Epithelial cell of proximal tubule (primary cell): ENCODE measurements around the gene TFB1M. TPM values are rescaled to one million over a fixed set of nuclear protein-coding genes. Genes with fewer than 3 reads are reported as not detected.
"Not testable (repeated sequence)": the region's sequence is repeated elsewhere in the genome, so short reads cannot be mapped to it uniquely, and the experiment has no call there.

Source experiments
- DNase-seq: peaks from one replicate; pipeline ENCODE4 v3.0.0-alpha.2; 2011; ENCODE audit warnings: low read depth
- H3K4me3 ChIP-seq: 2 replicates; pipeline ENCODE4 v1.5.1; 2011; ENCODE audit warnings: low read depth, mild to moderate bottlenecking, low read length
- CTCF ChIP-seq: conservative IDR thresholded peaks from 2 replicates; pipeline ENCODE4 v1.5.1; 2012; ENCODE audit warnings: low read depth, mild to moderate bottlenecking, low read length
- total RNA-seq: library from RNA; depleted of rRNA; stranded (reverse); fragments of >200 nt; gene quantifications from 2 replicates; pipeline ENCODE4 v1.2.3, GENCODE V29; 2015

Gene TFB1M
- total RNA-seq: 19.3 and 27.5 TPM in 2 replicates

DNA sequence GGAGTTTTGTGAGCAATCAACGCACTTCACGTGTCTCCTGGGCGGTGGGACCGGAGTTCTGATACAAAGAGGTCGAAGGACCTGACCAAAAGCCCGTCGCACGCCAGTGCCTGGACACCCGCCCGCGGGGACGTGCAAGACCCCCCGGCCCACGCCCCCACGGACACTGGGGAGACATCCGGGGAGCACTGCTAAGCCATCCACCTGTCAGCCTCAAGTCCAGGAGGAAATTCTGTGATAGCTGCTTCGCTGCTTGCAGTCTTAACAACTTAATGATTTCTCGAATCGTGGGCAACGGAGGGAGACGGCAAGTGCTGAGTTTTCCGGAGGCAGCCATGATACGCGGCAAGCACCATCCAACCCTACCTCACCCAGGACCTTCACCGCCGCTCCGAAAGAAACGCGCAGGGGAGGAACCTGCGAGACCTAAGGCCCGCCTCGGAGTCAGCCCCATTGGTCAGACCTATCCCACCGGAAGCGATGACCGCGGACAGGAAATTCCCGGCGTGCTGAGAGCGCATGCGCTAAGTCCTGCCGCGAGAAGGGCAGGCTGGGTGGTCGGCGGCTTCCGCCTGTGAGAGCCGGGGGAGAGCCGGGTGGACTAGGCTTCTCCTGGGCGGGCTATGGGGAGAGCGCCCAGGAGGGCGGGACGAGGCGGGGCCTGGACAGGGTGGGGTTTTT is at the start of gene TFB1M:
TFB1M (minus strand) TSS at position 393 of the 681 bp plus-strand sequence; CDS start at position 337, 56 bp downstream.
- peak within 1 kb of the TSS; percentile 83 for H3K4me3 ChIP-seq
- peak; percentile 84 for DNase-seq
- TF ChIP-seq CTCF: no peak

GRCh38 chr6:155364021-155364420 is 49.7 kb upstream of the TFB1M start:
- not testable (repeated sequence) for H3K4me3 ChIP-seq, DNase-seq

- H3K4me3 ChIP-seq, DNase-seq: not testable (repeated sequence)
Measured at GRCh38 chr6:155362968-155363632, 48.8 kb upstream of the TFB1M start.

GRCh38 chr6:155354167-155354566 is 39.9 kb upstream of the TFB1M start:
- no peak for DNase-seq
- no peak for TF ChIP-seq CTCF
- no peak overlapping the region for H3K4me3 ChIP-seq

DNA sequence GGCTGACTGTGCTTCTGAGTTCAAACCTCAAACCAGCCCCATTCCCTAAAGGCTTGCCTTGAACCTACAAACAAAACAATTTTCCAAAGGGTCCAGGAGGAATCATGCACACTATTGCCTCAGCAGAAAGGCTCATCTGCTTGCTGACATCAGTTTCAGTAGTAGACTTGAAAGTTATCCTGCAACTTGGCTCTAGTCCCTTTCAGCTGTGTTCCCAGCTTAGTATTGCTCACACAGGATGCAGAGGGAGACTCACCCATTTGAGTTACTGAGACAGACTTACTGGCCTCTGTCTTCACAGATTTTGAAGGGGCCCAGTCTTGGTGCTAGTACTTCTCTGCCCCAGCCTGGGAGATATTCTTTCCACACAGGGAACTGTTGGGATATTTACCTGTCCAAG is 38.5 kb upstream of the TFB1M start:
- DNase-seq: no peak
- no peak for TF ChIP-seq CTCF
- H3K4me3 ChIP-seq: no peak overlapping the region

DNA sequence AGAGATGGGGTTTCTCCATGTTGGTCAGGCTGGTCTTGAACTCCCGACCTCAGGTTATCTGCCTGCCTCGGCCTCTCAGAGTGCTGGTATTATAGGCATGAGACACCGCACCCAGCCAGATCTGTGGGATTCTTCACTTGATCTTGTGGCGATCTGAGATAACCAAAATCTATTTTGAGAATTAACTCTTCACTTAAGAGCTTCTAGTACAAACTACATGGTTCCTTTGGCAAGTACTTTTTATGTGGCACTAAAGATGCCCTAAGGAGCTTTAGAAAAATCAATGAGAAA is 37.8 kb upstream of the TFB1M start:
- no peak overlapping the region for H3K4me3 ChIP-seq
- DNase-seq: no peak
- no peak for TF ChIP-seq CTCF

DNA sequence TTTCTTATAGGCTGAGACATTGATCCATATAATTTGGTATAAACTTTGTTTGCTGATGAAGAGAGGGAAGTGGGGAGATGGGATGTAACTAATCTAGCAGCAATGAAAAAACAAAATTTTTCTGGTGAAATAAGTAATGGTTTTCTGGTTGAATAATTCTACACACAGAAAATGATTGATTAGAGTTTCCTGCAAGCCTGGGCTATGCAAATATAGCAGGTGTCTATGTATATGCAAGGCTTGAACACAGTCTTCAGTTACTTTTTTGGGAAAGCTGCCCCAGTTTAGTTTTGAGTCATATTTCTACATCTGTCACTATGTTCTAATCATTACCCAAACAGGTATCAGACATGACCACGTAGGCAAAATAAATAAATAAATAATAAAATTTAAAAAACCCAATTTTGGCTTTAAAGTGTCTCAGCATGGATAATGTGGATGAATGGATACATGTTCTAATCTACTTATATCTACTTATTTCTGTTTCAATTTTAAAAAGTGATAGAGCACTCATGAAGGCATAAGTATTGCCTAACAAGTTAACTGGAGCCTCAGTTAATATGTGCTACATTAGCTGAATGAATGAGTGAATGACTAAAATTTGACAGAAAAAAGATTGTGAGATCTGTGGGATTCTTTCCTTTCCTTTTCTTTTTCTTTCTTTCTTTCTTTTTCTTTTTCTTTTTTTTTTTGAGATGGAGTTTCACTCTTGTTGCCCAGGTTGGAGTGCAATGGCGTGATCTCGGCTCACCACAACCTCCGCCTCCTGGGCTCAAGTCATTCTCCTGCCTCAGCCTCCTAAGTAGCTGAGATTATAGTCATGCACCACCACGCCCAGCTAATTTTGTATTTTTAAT is 37.2 kb upstream of the TFB1M start:
- no peak for DNase-seq
- no peak overlapping the region for H3K4me3 ChIP-seq
- no peak for TF ChIP-seq CTCF
